Measurements from ENCODE around the gene DCXR. TPM values are rescaled to one million over a fixed set of nuclear protein-coding genes. Genes with fewer than 3 reads are reported as not detected.
A peak's percentile ranks its signal among the peaks of the same experiment; 100 is the strongest.

DCXR gene
- total RNA-seq (2014; rRNA removed; shearing (Covaris generic)) (84.8 and 86.9 TPM in 2 replicates), polyA plus RNA-seq (2016; fragmentation: Nextera tagmentation; extraction: Ambion mirVana) (137 and 147 TPM in 2 replicates)
- long read RNA-seq, transcript DCXR-213 (7 exons, 915 nt) = minor isoform, 9 of 114 reads
- long read RNA-seq, transcript DCXR-201 (8 exons, 887 nt) = major isoform, 60 of 114 reads
- long read RNA-seq, partial matches to known transcripts = 23 of 114 reads
- long read RNA-seq, other reads (novel, unspliced or antisense) = 16 of 114 reads

DNA sequence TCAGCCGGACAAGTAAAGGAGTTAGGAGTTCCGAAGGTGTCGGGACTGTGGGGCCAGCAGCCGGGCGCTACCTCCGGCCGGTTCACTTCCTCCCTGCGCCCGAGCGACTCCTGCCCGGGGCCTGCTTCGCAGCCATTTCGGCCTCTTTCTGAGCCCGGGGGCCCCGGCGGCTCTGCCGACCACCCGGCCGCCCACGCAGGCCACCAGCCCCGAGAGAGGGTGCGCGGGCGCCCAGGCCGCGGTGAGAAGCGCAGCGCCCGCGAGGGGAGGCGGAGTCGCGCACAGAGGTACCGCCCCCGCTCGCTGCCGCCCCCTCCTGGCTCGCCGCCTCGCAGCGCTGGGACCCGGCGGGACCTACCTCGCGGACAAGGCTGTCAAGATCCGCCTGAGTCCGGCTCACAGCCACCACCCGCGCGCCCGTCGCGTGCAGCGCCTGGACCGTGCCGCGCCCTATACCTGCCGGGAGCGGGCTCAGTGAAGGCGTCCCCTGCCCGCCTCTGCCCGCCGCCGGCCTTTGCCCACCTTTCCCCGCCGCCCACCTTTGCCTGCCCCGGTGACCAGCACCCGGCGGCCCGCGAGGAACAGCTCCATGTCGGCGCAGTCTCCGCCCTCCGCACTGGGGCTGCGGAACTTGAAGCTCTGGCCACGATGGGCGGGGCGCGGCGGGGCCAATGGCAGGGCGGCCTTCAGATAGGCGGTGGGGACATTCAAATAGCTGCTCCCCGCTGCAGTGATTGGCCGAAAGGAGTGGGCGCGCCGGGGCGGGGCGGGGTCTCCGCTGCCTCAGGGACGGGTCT is at the start of gene DCXR:
TSS of gene DCXR (minus strand) at position 606 of the 797 bp plus-strand sequence. CDS start at position 591, 15 bp downstream.
- TF ChIP-seq POLR2AphosphoS5 (IDR thresholded peaks at IDR 0.05; ENCODE audit: low read depth) (peak; percentile 98), ZNF114 (CRISPR knock-in tag; IDR thresholded peaks at IDR 0.05) (no peak)
- TF ChIP-seq, protein P1, sequence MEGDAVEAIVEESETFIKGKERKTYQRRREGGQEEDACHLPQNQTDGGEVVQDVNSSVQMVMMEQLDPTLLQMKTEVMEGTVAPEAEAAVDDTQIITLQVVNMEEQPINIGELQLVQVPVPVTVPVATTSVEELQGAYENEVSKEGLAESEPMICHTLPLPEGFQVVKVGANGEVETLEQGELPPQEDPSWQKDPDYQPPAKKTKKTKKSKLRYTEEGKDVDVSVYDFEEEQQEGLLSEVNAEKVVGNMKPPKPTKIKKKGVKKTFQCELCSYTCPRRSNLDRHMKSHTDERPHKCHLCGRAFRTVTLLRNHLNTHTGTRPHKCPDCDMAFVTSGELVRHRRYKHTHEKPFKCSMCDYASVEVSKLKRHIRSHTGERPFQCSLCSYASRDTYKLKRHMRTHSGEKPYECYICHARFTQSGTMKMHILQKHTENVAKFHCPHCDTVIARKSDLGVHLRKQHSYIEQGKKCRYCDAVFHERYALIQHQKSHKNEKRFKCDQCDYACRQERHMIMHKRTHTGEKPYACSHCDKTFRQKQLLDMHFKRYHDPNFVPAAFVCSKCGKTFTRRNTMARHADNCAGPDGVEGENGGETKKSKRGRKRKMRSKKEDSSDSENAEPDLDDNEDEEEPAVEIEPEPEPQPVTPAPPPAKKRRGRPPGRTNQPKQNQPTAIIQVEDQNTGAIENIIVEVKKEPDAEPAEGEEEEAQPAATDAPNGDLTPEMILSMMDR (conservative IDR thresholded peaks at IDR 0.05; ENCODE audit: low read depth in 2 of 2) = peak; percentile 58 to 80
- peaks cover 9% of the 10 kb centered on the region; the same call in 1 of the 2 replicates for H3K4me1 ChIP-seq (ENCODE audit: insufficient read depth)
- Mint-ChIP-seq H3K4me3 (peak within 1 kb of the TSS; percentile 75), H3K27me3 (ENCODE audit: insufficient read depth, low read depth, poor library complexity) (peaks cover 14% of the 10 kb centered on the region), H3K4me1 (peaks cover 29% of the 10 kb centered on the region), H3K27ac (peak within 1 kb of the TSS; percentile 93), H3K36me3 (ENCODE audit: low read depth) (peaks cover 3% of the 10 kb centered on the region; the same call in 2 of the 3 replicates), H3K9me3 (no peaks in the 10 kb centered on the region; the same call in 2 of the 3 replicates)
- H3K9me2 ChIP-seq (ENCODE audit: insufficient read depth) = no peaks in the 10 kb centered on the region
- H3K27me3 ChIP-seq (ENCODE audit: insufficient read depth) = no peaks in the 10 kb centered on the region
- H3F3A ChIP-seq (replicated peaks; ENCODE audit: low read depth) = peaks cover 11% of the 10 kb centered on the region
- H3K36me3 ChIP-seq (ENCODE audit: insufficient read depth) = no peaks in the 10 kb centered on the region
- H3K27ac ChIP-seq (ENCODE audit: low read depth) = peak within 1 kb of the TSS; percentile 78; the same call in 1 of the 2 replicates
- ATAC-seq (peak; percentile 86), DNase-seq (ENCODE audit: low spot score) (peak; percentile 99)
- no peaks in the 10 kb centered on the region; the same call in 1 of the 2 replicates for H4K20me1 ChIP-seq (replicated peaks; ENCODE audit: insufficient read depth)
- peak within 1 kb of the TSS; percentile 34; the same call in 1 of the 2 replicates for H2AFZ ChIP-seq
- H3K4me3 ChIP-seq = peak within 1 kb of the TSS; percentile 81
- H3K79me2 ChIP-seq (replicated peaks; ENCODE audit: insufficient read depth) = peaks cover 7% of the 10 kb centered on the region; the same call in 1 of the 2 replicates
- peak within 1 kb of the TSS; percentile 95 for H3K4me2 ChIP-seq

DNA sequence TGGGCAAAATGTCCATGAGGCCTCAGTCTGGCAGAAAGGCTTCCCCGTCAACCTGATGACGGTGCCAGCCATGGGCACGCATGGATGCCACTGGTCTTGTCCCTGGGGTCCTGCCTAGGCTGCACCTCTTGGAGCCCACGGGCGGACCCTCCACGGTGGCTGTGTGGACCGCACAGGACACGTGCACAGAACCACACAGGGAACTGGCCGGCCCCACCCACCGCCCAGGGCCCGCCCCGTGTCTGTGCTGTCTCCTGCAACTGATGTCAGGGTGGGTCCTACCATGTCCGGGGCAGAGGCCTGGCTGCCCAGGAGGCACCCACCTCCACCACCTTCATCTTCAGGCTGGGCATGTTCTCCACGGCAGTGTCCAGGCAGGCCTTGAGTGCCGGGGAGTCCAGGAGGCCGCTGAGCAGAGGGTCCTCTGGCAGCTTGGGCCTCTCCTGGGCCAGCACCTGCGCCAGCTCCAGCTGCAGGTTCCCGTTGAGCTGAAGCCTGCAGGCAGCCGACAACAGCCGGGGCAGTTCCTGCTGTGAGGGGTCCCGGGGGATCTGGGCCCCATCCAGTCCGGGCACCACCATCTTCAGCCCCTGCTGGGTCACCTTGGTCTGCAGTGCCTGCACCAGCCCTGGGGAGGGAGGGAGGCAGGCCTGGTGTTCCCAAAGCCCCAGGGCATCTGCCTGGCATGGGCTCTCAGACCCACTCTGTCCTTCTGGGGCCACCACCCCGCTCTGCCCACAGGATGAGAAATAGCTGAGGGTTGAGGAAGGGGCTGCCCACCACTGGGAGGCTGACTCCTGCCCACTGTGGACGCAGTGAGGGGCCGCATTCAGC is 48.7 kb upstream of the DCXR start:
- no peak for ATAC-seq
- Histone ChIP-seq H3K27ac (ENCODE audit: low read depth) (no peak overlapping the region), H4K20me1 (replicated peaks; ENCODE audit: insufficient read depth) (peaks cover 15% of the 10 kb centered on the region), H3K27me3 (ENCODE audit: insufficient read depth) (no peaks in the 10 kb centered on the region), H3K4me2 (no peak overlapping the region), H3K4me1 (ENCODE audit: insufficient read depth) (no peaks in the 10 kb centered on the region), H3K4me3 (no peak overlapping the region), H3K79me2 (replicated peaks; ENCODE audit: insufficient read depth) (no peaks in the 10 kb centered on the region), H3F3A (replicated peaks; ENCODE audit: low read depth) (peaks cover 18% of the 10 kb centered on the region; the same call in 1 of the 2 replicates), H3K36me3 (ENCODE audit: insufficient read depth) (peaks cover 8% of the 10 kb centered on the region; the same call in 1 of the 2 replicates), H3K9me2 (ENCODE audit: insufficient read depth) (no peaks in the 10 kb centered on the region), H2AFZ (no peak overlapping the region)
- H3K4me3 Mint-ChIP-seq = no peak overlapping the region
- no peak for DNase-seq (ENCODE audit: low spot score)
- peaks cover 55% of the 10 kb centered on the region; the same call in 2 of the 3 replicates for H3K36me3 Mint-ChIP-seq (ENCODE audit: low read depth)
- no peaks in the 10 kb centered on the region for H3K9me3 Mint-ChIP-seq
- H3K27me3 Mint-ChIP-seq (ENCODE audit: insufficient read depth, low read depth, poor library complexity) = peaks cover 10% of the 10 kb centered on the region
- TF ChIP-seq EZH2 (IDR thresholded peaks at IDR 0.05; ENCODE audit: low read depth, unreplicated experiment) (no peak), ZNF114 (CRISPR knock-in tag; IDR thresholded peaks at IDR 0.05) (no peak)
- TF ChIP-seq, protein P2, sequence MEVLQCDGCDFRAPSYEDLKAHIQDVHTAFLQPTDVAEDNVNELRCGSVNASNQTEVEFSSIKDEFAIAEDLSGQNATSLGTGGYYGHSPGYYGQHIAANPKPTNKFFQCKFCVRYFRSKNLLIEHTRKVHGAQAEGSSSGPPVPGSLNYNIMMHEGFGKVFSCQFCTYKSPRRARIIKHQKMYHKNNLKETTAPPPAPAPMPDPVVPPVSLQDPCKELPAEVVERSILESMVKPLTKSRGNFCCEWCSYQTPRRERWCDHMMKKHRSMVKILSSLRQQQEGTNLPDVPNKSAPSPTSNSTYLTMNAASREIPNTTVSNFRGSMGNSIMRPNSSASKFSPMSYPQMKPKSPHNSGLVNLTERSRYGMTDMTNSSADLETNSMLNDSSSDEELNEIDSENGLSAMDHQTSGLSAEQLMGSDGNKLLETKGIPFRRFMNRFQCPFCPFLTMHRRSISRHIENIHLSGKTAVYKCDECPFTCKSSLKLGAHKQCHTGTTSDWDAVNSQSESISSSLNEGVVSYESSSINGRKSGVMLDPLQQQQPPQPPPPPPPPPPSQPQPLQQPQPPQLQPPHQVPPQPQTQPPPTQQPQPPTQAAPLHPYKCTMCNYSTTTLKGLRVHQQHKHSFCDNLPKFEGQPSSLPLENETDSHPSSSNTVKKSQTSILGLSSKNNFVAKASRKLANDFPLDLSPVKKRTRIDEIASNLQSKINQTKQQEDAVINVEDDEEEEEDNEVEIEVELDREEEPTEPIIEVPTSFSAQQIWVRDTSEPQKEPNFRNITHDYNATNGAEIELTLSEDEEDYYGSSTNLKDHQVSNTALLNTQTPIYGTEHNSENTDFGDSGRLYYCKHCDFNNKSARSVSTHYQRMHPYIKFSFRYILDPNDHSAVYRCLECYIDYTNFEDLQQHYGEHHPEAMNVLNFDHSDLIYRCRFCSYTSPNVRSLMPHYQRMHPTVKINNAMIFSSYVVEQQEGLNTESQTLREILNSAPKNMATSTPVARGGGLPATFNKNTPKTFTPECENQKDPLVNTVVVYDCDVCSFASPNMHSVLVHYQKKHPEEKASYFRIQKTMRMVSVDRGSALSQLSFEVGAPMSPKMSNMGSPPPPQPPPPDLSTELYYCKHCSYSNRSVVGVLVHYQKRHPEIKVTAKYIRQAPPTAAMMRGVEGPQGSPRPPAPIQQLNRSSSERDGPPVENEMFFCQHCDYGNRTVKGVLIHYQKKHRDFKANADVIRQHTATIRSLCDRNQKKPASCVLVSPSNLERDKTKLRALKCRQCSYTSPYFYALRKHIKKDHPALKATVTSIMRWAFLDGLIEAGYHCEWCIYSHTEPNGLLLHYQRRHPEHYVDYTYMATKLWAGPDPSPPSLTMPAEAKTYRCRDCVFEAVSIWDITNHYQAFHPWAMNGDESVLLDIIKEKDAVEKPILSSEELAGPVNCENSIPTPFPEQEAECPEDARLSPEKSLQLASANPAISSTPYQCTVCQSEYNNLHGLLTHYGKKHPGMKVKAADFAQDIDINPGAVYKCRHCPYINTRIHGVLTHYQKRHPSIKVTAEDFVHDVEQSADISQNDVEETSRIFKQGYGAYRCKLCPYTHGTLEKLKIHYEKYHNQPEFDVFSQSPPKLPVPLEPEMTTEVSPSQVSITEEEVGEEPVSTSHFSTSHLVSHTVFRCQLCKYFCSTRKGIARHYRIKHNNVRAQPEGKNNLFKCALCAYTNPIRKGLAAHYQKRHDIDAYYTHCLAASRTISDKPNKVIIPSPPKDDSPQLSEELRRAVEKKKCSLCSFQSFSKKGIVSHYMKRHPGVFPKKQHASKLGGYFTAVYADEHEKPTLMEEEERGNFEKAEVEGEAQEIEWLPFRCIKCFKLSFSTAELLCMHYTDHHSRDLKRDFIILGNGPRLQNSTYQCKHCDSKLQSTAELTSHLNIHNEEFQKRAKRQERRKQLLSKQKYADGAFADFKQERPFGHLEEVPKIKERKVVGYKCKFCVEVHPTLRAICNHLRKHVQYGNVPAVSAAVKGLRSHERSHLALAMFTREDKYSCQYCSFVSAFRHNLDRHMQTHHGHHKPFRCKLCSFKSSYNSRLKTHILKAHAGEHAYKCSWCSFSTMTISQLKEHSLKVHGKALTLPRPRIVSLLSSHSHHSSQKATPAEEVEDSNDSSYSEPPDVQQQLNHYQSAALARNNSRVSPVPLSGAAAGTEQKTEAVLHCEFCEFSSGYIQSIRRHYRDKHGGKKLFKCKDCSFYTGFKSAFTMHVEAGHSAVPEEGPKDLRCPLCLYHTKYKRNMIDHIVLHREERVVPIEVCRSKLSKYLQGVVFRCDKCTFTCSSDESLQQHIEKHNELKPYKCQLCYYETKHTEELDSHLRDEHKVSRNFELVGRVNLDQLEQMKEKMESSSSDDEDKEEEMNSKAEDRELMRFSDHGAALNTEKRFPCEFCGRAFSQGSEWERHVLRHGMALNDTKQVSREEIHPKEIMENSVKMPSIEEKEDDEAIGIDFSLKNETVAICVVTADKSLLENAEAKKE (CRISPR knock-in tag; IDR thresholded peaks at IDR 0.05) = no peak
- H3K27ac Mint-ChIP-seq = no peak overlapping the region
- no peaks in the 10 kb centered on the region for H3K4me1 Mint-ChIP-seq

All from GM23338 (cell line).